ENCODE measurements around the gene ZNF594. TPM values are rescaled to one million over a fixed set of nuclear protein-coding genes. Genes with fewer than 3 reads are reported as not detected.

ZNF594 gene
- total RNA-seq, 1 donor from 2014 or later, result 8.9 TPM

DNA sequence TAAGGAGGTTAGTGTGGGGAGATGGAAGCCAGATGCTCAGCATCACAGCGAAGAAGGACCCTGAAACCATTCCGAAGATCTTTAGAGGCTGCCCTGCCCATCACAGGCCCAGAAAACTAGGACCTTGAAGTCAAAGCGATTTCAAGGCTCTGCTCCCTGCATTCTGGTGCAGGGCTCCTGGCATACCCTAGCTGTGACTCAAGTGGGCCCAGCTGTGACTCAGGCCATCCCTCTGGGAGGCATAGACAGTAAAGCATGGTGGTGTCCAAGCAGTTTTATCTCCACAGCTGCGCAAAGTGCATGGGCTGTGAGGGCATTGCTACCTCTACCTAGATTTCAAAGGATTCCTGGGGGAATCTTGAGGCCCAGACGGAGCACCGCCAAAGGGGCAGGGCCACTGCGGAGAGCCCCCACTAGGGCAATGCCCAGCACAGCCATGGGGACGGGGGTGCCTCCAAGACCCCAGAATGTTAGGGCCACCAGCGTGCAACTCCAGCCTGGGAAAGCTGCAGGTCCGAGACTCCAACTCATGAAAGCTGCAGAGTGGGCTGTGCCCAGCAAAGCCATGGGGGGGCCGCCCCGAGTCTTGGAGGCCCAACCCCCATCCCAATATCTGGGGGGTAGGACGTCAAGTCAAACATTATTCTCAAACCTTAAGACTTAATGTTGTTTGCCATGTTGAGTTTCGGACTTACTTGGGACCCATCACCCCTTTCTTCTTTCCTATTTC, 11.7 kb upstream of the ZNF594 start:
- Histone ChIP-seq H3K27ac (ENCODE audit: low read depth, low read length) (no peak overlapping the region), H3K9ac (ENCODE audit: low read depth in 1 of 3, low read length in 3 of 3) (no peak overlapping the region), H3K4me1 (ENCODE audit: control insufficient read depth in 3 of 3, insufficient read depth in 3 of 3, low read length in 3 of 3) (no peaks in the 10 kb centered on the region), H3K27me3 (ENCODE audit: control insufficient read depth in 3 of 3, insufficient read depth in 3 of 3, low read length in 3 of 3) (no peaks in the 10 kb centered on the region), H3K9me3 (ENCODE audit: control insufficient read depth in 3 of 3, low read length in 3 of 3) (no peaks in the 10 kb centered on the region), H3K36me3 (ENCODE audit: control insufficient read depth in 3 of 3, insufficient read depth in 3 of 3, low read length in 3 of 3) (no peaks in the 10 kb centered on the region), H3K4me3 (ENCODE audit: low read length in 3 of 3) (no peak overlapping the region)

DNA sequence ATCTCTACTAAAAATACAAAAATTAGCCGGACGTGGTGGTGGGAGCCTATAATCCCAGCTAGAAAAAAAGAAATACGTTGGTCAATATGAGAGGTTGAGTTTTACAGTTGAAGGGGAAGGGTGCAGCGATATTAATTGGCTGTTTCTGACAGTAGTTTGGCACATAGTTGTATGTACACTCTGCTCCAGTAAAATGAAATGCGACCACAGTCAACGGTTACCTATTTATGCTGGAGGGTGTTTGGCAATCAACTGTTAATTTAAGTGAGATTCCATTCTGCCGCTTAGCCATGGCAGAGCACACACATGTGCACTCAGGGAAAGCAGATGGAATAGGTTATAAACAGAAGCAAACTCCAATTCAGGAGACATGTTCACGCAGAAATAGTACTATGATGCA, 9.3 kb upstream of the ZNF594 start:
- no peaks in the 10 kb centered on the region for H3K36me3 ChIP-seq (ENCODE audit: control insufficient read depth in 3 of 3, insufficient read depth in 3 of 3, low read length in 3 of 3)

DNA sequence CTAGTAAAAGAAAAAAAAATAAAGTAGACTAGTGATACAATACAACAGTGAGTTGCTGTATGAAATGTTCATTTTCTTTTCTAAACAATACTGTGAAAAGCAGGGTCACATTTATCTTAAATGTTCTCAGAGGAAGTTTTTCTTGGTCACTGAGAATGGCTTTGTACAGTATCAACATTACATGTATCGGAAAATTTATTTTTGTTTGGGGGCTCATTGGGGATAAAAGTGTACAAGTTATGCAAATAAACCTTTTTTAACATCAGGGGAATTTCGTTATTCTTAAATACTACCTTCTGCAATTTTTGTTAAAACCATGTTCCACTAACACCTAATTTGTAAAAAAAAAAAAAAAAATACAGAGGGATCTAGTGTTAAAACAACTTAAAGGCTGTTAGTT, 8.7 kb upstream of the ZNF594 start:
- H3K27ac ChIP-seq (ENCODE audit: low read depth, low read length), result no peak overlapping the region
- H3K9me3 ChIP-seq (ENCODE audit: control insufficient read depth in 3 of 3, low read length in 3 of 3), result no peaks in the 10 kb centered on the region
- H3K36me3 ChIP-seq (ENCODE audit: control insufficient read depth in 3 of 3, insufficient read depth in 3 of 3, low read length in 3 of 3), result no peaks in the 10 kb centered on the region
- no peaks in the 10 kb centered on the region for H3K4me1 ChIP-seq (ENCODE audit: control insufficient read depth in 3 of 3, insufficient read depth in 3 of 3, low read length in 3 of 3)
- no peak overlapping the region for H3K4me3 ChIP-seq (ENCODE audit: low read length in 3 of 3)
- no peaks in the 10 kb centered on the region for H3K27me3 ChIP-seq (ENCODE audit: control insufficient read depth in 3 of 3, insufficient read depth in 3 of 3, low read length in 3 of 3)
- no peak overlapping the region for H3K9ac ChIP-seq (ENCODE audit: low read depth in 1 of 3, low read length in 3 of 3)

More for the DNA sequence above, 9.3 kb upstream of the ZNF594 start:
- Histone ChIP-seq H3K4me3 (ENCODE audit: low read length in 3 of 3) (no peak overlapping the region), H3K9ac (ENCODE audit: low read depth in 1 of 3, low read length in 3 of 3) (no peak overlapping the region), H3K27ac (ENCODE audit: low read depth, low read length) (no peak overlapping the region), H3K4me1 (ENCODE audit: control insufficient read depth in 3 of 3, insufficient read depth in 3 of 3, low read length in 3 of 3) (no peaks in the 10 kb centered on the region), H3K9me3 (ENCODE audit: control insufficient read depth in 3 of 3, low read length in 3 of 3) (no peaks in the 10 kb centered on the region), H3K27me3 (ENCODE audit: control insufficient read depth in 3 of 3, insufficient read depth in 3 of 3, low read length in 3 of 3) (no peaks in the 10 kb centered on the region)

DNA sequence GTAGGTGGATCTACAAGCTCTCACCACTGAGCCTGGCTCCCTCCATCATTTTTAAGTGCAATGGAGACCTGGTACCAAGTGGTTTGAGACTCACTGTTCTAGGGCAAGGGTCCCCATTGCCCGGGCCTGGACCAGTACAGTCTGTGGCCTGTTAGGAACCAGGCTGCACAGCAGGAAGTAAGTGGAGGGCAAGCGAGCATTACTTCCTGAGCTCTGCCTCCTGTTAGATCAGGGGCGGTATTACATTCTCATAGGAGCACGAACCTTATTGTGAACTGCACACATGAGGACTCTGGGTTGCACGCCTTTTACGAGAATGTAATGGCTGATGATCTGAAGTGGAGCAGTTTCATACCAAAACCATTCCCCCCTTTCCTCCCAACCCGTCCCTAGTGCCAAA, 6.8 kb upstream of the ZNF594 start:
- Histone ChIP-seq H3K27me3 (ENCODE audit: control insufficient read depth in 3 of 3, insufficient read depth in 3 of 3, low read length in 3 of 3) (no peaks in the 10 kb centered on the region), H3K4me3 (ENCODE audit: low read length in 3 of 3) (no peak overlapping the region), H3K4me1 (ENCODE audit: control insufficient read depth in 3 of 3, insufficient read depth in 3 of 3, low read length in 3 of 3) (no peaks in the 10 kb centered on the region), H3K36me3 (ENCODE audit: control insufficient read depth in 3 of 3, insufficient read depth in 3 of 3, low read length in 3 of 3) (no peaks in the 10 kb centered on the region), H3K27ac (ENCODE audit: low read depth, low read length) (no peak overlapping the region), H3K9ac (ENCODE audit: low read depth in 1 of 3, low read length in 3 of 3) (no peak overlapping the region), H3K9me3 (ENCODE audit: control insufficient read depth in 3 of 3, low read length in 3 of 3) (no peaks in the 10 kb centered on the region)

DNA sequence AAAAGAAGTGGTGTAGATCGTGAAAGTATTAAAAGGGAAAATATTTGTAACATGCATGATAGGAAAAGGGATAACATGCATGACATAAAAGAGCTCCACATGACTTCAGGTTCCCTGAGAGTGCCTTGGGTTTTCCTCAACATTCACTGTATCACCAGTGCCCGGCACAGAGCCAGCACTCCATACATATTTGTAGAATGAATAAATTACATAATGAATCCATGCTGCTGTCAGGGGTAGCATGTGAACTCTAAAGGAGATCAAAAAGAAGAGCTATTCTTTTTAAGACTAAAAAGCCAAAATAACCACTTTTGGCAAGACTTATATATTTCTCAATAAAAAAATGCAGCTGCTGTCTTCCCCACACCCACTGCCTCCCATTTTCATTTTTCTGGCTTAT, 2.7 kb upstream of the ZNF594 start:
- Histone ChIP-seq H3K9me3 (ENCODE audit: control insufficient read depth in 3 of 3, low read length in 3 of 3) (no peaks in the 10 kb centered on the region), H3K4me3 (ENCODE audit: low read length in 3 of 3) (no peak overlapping the region), H3K9ac (ENCODE audit: low read depth in 1 of 3, low read length in 3 of 3) (no peak overlapping the region), H3K27ac (ENCODE audit: low read depth, low read length) (no peak overlapping the region), H3K36me3 (ENCODE audit: control insufficient read depth in 3 of 3, insufficient read depth in 3 of 3, low read length in 3 of 3) (peaks cover 0 to 4% (median 2%) of the 10 kb centered on the region in 3 donors), H3K27me3 (ENCODE audit: control insufficient read depth in 3 of 3, insufficient read depth in 3 of 3, low read length in 3 of 3) (no peaks in the 10 kb centered on the region), H3K4me1 (ENCODE audit: control insufficient read depth in 3 of 3, insufficient read depth in 3 of 3, low read length in 3 of 3) (peaks cover 8 to 17% (median 13%) of the 10 kb centered on the region in 3 donors)

DNA sequence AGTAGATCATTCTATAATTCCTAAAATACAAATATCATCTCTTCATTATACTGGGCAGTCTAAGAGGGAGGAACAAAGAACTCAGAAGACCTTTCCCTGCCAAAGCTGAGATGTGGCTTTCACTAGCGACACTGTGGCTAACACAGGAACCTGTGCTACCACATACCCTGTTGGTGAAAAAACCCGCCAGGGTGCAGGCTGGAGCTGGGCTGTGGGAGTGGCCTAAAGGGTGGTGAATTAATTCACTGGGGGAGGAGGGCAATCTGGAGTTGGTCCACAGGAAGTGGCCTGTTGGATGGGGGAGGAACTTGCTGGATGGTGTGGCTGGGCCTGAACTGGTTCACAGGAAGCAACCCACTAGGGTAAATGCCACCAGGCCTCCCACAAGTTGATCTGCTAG, 7.4 kb downstream of the ZNF594 start:
- Histone ChIP-seq H3K9ac (ENCODE audit: low read depth in 1 of 3, low read length in 3 of 3) (no peak overlapping the region), H3K27me3 (ENCODE audit: control insufficient read depth in 3 of 3, insufficient read depth in 3 of 3, low read length in 3 of 3) (no peaks in the 10 kb centered on the region), H3K9me3 (ENCODE audit: control insufficient read depth in 3 of 3, low read length in 3 of 3) (peaks cover 34 to 37% (median 36%) of the 10 kb centered on the region in 3 donors), H3K4me3 (ENCODE audit: low read length in 3 of 3) (no peak overlapping the region), H3K27ac (ENCODE audit: low read depth, low read length) (no peak overlapping the region), H3K36me3 (ENCODE audit: control insufficient read depth in 3 of 3, insufficient read depth in 3 of 3, low read length in 3 of 3) (peaks cover 4 to 19% (median 14%) of the 10 kb centered on the region in 3 donors), H3K4me1 (ENCODE audit: control insufficient read depth in 3 of 3, insufficient read depth in 3 of 3, low read length in 3 of 3) (no peaks in the 10 kb centered on the region)

DNA sequence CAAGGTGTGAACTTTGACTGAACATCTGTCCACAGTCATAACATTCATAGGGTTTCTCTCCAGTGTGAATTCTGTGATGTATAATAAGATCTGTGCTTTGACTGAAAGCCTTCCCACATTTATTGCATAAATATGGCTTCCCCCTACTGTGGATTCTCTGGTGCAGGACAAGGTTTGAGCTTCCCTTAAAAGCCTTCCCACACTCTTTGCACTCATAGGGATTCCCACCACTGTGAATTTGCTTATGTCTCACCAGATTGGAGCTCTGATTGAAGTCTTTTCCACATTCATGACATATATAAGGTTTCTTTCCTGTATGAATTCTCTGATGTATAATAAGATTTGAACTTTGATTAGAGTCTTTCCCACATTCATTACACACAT, 8.3 kb downstream of the ZNF594 start:
- Histone ChIP-seq H3K36me3 (ENCODE audit: control insufficient read depth in 3 of 3, insufficient read depth in 3 of 3, low read length in 3 of 3) (peaks cover 2 to 21% (median 17%) of the 10 kb centered on the region in 3 donors), H3K9ac (ENCODE audit: low read depth in 1 of 3, low read length in 3 of 3) (no peak overlapping the region)

DNA sequence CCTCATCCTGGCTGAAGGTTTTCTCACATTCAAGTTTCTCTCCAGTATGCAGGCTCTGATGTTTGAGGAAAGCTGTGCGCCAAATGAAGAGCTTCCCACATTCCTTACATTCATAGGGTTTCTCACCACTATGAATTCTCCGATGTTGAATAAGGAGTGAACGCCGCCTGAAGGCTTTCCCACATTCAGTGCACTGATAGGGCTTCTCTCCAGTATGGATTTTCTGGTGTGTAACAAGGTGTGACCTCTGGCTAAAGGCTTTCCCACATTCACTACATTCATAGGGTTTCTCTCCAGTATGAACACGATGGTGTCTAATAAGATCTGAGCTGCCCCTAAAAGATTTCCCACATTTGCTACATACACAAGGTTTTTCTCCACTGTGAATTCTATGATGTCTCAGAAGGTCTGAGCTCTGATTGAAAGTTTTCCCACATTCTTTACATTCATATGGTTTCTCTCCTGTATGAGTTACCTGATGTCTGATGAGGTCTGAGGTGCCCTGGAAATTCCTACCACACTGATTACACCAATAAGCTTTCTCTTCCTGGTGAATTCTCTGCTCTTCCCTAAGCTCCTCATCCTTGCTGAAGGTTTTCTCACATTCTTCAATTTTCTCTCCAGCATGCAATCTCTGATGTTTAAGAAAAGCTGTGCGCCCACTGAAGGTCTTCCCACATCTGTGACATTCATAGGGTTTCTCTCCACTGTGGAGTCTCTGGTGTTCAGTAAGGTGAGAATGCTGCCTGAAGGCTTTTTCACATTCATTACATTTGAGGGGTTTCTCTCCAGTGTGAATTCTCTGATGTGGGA, 8.9 kb downstream of the ZNF594 start:
- Histone ChIP-seq H3K4me3 (ENCODE audit: low read length in 3 of 3) (peak overlapping the region in 1 of 3 donors; percentile 20), H3K36me3 (ENCODE audit: control insufficient read depth in 3 of 3, insufficient read depth in 3 of 3, low read length in 3 of 3) (peaks cover 2 to 21% (median 17%) of the 10 kb centered on the region in 3 donors), H3K4me1 (ENCODE audit: control insufficient read depth in 3 of 3, insufficient read depth in 3 of 3, low read length in 3 of 3) (no peaks in the 10 kb centered on the region), H3K9ac (ENCODE audit: low read depth in 1 of 3, low read length in 3 of 3) (no peak overlapping the region), H3K9me3 (ENCODE audit: control insufficient read depth in 3 of 3, low read length in 3 of 3) (peaks cover 34 to 45% (median 41%) of the 10 kb centered on the region in 3 donors), H3K27me3 (ENCODE audit: control insufficient read depth in 3 of 3, insufficient read depth in 3 of 3, low read length in 3 of 3) (no peaks in the 10 kb centered on the region), H3K27ac (ENCODE audit: low read depth, low read length) (no peak overlapping the region)

More for the DNA sequence above, 8.3 kb downstream of the ZNF594 start:
- Histone ChIP-seq H3K4me3 (ENCODE audit: low read length in 3 of 3) (no peak overlapping the region), H3K27me3 (ENCODE audit: control insufficient read depth in 3 of 3, insufficient read depth in 3 of 3, low read length in 3 of 3) (no peaks in the 10 kb centered on the region), H3K27ac (ENCODE audit: low read depth, low read length) (no peak overlapping the region), H3K4me1 (ENCODE audit: control insufficient read depth in 3 of 3, insufficient read depth in 3 of 3, low read length in 3 of 3) (no peaks in the 10 kb centered on the region), H3K9me3 (ENCODE audit: control insufficient read depth in 3 of 3, low read length in 3 of 3) (peaks cover 34 to 41% (median 41%) of the 10 kb centered on the region in 3 donors)

DNA sequence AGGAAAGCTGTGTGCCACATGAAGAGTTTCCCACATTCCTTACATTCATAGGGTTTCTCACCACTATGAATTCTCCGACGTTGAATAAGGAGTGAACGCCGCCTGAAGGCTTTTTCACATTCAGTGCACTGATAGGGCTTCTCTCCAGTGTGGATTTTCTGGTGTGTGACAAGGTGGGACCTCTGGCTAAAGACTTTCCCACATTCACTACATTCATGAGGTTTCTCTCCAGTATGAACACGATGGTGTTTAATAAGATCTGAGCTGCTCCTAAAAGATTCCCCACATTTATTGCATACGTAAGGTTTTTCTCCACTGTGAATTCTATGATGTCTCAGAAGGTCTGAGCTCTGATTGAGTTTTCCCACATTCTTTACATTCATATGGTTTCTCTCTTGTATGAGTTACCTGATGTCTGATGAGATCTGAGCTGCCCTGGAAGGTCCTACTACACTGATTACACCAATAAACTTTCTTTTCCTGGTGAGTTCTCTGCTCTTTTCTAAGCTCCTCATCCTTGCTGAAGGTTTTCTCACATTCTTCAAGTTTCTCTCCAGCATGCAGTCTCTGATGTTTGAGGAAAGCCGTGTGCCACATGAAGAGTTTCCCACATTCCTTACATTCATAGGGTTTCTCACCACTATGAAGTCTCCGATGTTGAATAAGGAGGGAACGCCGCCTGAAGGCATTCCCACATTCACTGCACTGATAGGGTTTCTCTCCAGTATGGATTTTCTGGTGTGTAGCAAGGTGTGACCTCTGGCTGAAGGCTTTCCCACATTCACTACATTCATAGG, 10.0 kb downstream of the ZNF594 start:
- Histone ChIP-seq H3K27me3 (ENCODE audit: control insufficient read depth in 3 of 3, insufficient read depth in 3 of 3, low read length in 3 of 3) (no peaks in the 10 kb centered on the region), H3K4me3 (ENCODE audit: low read length in 3 of 3) (peak overlapping the region in 2 of 3 donors; percentile 8 to 40), H3K9ac (ENCODE audit: low read depth in 1 of 3, low read length in 3 of 3) (no peak overlapping the region), H3K36me3 (ENCODE audit: control insufficient read depth in 3 of 3, insufficient read depth in 3 of 3, low read length in 3 of 3) (peaks cover 2 to 17% (median 16%) of the 10 kb centered on the region in 3 donors), H3K4me1 (ENCODE audit: control insufficient read depth in 3 of 3, insufficient read depth in 3 of 3, low read length in 3 of 3) (no peaks in the 10 kb centered on the region), H3K9me3 (ENCODE audit: control insufficient read depth in 3 of 3, low read length in 3 of 3) (peaks cover 34 to 45% (median 41%) of the 10 kb centered on the region in 3 donors), H3K27ac (ENCODE audit: low read depth, low read length) (no peak overlapping the region)

Data from skeletal muscle tissue (tissue), 4 donors.